ENCODE results near the gene ABCD3.
A peak's percentile ranks its signal among the peaks of the same experiment; 100 is the strongest.

The ABCD3 gene

DNA sequence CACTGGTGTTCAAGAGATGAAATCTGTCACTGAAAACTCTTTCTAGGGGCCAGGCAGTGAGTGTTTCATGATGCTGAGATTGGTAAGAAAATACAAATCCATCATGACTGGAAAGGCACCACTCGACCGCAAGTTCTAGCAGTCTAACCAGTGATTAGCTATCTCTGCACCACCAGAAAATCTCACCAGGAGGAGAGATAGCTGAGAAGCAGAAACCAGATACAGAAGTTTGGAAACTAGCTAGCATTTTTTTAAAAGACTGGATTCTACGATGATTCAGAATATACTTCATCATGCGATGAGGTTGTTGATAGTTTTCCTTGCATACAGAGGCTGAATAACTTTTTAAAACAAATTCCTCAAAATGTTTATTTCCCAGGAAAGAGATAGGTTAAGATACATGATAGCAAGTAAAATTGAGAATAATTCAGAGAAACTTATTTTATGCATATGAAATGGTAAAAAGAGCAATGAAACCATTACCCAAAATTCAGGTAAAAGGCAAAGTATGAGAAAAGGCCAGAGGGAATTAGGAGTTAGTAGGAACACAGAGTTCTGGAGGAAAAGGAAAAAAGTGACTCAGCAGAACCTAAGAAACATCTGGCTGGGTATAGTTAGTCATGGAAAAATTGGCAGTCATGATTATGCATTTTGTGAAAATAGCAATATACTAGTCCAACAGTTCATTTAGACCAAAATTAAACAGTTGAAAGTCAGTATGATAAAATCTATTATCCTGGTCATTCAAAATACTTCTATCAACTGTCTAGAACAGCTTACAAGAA is 126.7 kb downstream of the ABCD3 start:
- Histone ChIP-seq H3K4ac (ENCODE audit: low read depth, low read length) (peak overlapping the region; percentile 58), H2AFZ (ENCODE audit: insufficient read depth, low read length, poor library complexity) (no peak overlapping the region), H3K9ac (ENCODE audit: low read length) (no peak overlapping the region), H3K27ac (ENCODE audit: low read depth, low read length) (peak overlapping the region; percentile 14), H3K79me2 (ENCODE audit: control insufficient read depth, insufficient read depth, low read length, poor library complexity) (peaks cover 16% of the 10 kb centered on the region), H3K4me1 (ENCODE audit: control insufficient read depth in 1 of 2, insufficient read depth in 2 of 2, low read length in 2 of 2) (peaks cover 1 to 4% of the 10 kb centered on the region in 2 experiments), H3K4me3 (ENCODE audit: low read depth, low read length) (no peak overlapping the region), H4K8ac (ENCODE audit: low read depth, low read length) (no peak overlapping the region), H3K79me1 (ENCODE audit: low read length) (peaks cover 18% of the 10 kb centered on the region), H4K12ac (ENCODE audit: low read depth, low read length) (no peak overlapping the region), H3K27me3 (ENCODE audit: insufficient read depth, low read length) (no peaks in the 10 kb centered on the region), H4K91ac (ENCODE audit: low read depth, low read length) (no peak overlapping the region), H2BK12ac (ENCODE audit: low read length) (peak overlapping the region; percentile 60), H3K14ac (ENCODE audit: low read length) (no peak overlapping the region), H2BK5ac (ENCODE audit: low read depth, low read length, poor library complexity) (no peak overlapping the region), H3K36me3 (ENCODE audit: control insufficient read depth in 1 of 2, insufficient read depth in 2 of 2, low read length in 2 of 2) (no peaks in the 10 kb centered on the region), H3K4me2 (ENCODE audit: low read length) (no peak overlapping the region), H3K18ac (ENCODE audit: low read length) (no peak overlapping the region), H2BK120ac (ENCODE audit: insufficient read depth, low read length, poor library complexity) (peak overlapping the region; percentile 39), H2AK5ac (ENCODE audit: low read length) (no peak overlapping the region), H3K9me3 (ENCODE audit: insufficient read depth, low read depth, low read length) (no peaks in the 10 kb centered on the region), H3K23ac (ENCODE audit: low read length) (no peak overlapping the region)
- peak in 1 of 2 donors; percentile 31 for DNase-seq
- WGBS (ENCODE audit: extremely low coverage, insufficient coverage, insufficient read length) = no CpG with 5 or more reads among the region's 4 CpGs

DNA sequence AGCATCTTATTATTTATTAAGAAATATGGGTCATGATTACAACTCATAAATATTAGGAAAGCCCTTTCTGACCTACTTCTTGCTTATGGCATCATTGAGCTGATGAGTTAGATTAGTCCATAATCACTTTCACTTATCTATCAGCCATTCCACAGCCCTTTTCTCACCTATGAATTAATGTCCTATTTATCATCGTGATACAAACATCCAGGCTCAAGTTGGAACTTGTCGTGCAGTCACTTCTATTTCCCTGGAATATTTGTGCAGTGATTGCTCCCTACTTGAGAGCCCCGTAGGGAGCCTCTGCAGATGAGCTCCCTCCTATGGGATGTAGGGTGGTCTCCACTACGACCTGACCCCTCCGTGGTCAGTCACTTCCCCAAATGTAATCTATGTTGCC is 131.5 kb downstream of the ABCD3 start:
- WGBS (ENCODE audit: extremely low coverage, insufficient coverage, insufficient read length) = no CpG with 5 or more reads among the region's 5 CpGs
- H2BK12ac ChIP-seq (ENCODE audit: low read length) = peak overlapping the region; percentile 91

DNA sequence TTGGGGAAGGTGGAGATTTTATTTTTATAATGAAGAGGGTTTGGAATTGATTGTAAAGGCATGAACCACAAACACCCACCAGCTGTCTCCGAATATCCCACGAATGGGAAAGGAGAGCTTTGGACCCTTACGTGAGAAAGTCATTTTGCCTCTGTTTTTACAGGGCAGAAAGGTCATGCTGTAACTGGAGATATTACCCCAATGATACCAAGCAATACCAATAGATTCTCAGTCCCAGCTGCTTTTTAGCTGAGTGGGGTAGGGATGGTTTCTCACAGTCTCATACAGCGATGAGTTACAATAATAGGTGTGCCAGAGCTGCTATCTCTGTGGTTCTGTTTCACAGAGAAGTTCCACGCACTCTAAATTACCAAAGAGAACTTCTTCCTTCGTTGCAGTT is 132.2 kb downstream of the ABCD3 start:
- H3K4me1 ChIP-seq (ENCODE audit: control insufficient read depth in 1 of 2, insufficient read depth in 2 of 2, low read length in 2 of 2) = peaks cover 28 to 30% of the 10 kb centered on the region in 2 experiments
- no peak overlapping the region for H3K9ac ChIP-seq (ENCODE audit: low read length)
- H4K8ac ChIP-seq (ENCODE audit: low read depth, low read length) = no peak overlapping the region
- peaks cover 27% of the 10 kb centered on the region for H3K79me1 ChIP-seq (ENCODE audit: low read length)
- H2BK5ac ChIP-seq (ENCODE audit: low read depth, low read length, poor library complexity) = no peak overlapping the region
- H3K18ac ChIP-seq (ENCODE audit: low read length) = no peak overlapping the region
- DNase-seq = no peak
- no peak overlapping the region for H2BK12ac ChIP-seq (ENCODE audit: low read length)
- H3K4me2 ChIP-seq (ENCODE audit: low read length) = no peak overlapping the region
- H3K23ac ChIP-seq (ENCODE audit: low read length) = no peak overlapping the region
- peak overlapping the region; percentile 63 for H2BK120ac ChIP-seq (ENCODE audit: insufficient read depth, low read length, poor library complexity)
- H4K12ac ChIP-seq (ENCODE audit: low read depth, low read length) = no peak overlapping the region
- no peak overlapping the region for H3K14ac ChIP-seq (ENCODE audit: low read length)
- no peak overlapping the region for H2AFZ ChIP-seq (ENCODE audit: insufficient read depth, low read length, poor library complexity)
- H3K27ac ChIP-seq (ENCODE audit: low read depth, low read length) = peak overlapping the region; percentile 53
- no peak overlapping the region for H3K4me3 ChIP-seq (ENCODE audit: low read depth, low read length)
- no peak overlapping the region for H3K4ac ChIP-seq (ENCODE audit: low read depth, low read length)
- peaks cover 3% of the 10 kb centered on the region for H3K79me2 ChIP-seq (ENCODE audit: control insufficient read depth, insufficient read depth, low read length, poor library complexity)
- H2AK5ac ChIP-seq (ENCODE audit: low read length) = no peak overlapping the region
- H4K91ac ChIP-seq (ENCODE audit: low read depth, low read length) = peak overlapping the region; percentile 68
- no peaks in the 10 kb centered on the region for H3K27me3 ChIP-seq (ENCODE audit: insufficient read depth, low read length)
- H3K9me3 ChIP-seq (ENCODE audit: insufficient read depth, low read depth, low read length) = peaks cover 3% of the 10 kb centered on the region
- no CpG with 5 or more reads among the region's 6 CpGs for WGBS (ENCODE audit: extremely low coverage, insufficient coverage, insufficient read length)
- H3K36me3 ChIP-seq (ENCODE audit: control insufficient read depth in 1 of 2, insufficient read depth in 2 of 2, low read length in 2 of 2) = no peaks in the 10 kb centered on the region

More for the DNA sequence above, 131.5 kb downstream of the ABCD3 start:
- Histone ChIP-seq H3K4me3 (ENCODE audit: low read depth, low read length) (no peak overlapping the region), H3K18ac (ENCODE audit: low read length) (no peak overlapping the region), H3K79me2 (ENCODE audit: control insufficient read depth, insufficient read depth, low read length, poor library complexity) (no peaks in the 10 kb centered on the region), H3K27ac (ENCODE audit: low read depth, low read length) (no peak overlapping the region), H3K9me3 (ENCODE audit: insufficient read depth, low read depth, low read length) (peaks cover 3% of the 10 kb centered on the region), H3K14ac (ENCODE audit: low read length) (peak overlapping the region; percentile 11), H3K9ac (ENCODE audit: low read length) (no peak overlapping the region), H3K79me1 (ENCODE audit: low read length) (peaks cover 23% of the 10 kb centered on the region), H3K23ac (ENCODE audit: low read length) (no peak overlapping the region), H2BK120ac (ENCODE audit: insufficient read depth, low read length, poor library complexity) (peak overlapping the region; percentile 53), H3K4me1 (ENCODE audit: control insufficient read depth in 1 of 2, insufficient read depth in 2 of 2, low read length in 2 of 2) (peaks cover 24 to 25% of the 10 kb centered on the region in 2 experiments), H3K4ac (ENCODE audit: low read depth, low read length) (no peak overlapping the region), H3K27me3 (ENCODE audit: insufficient read depth, low read length) (no peaks in the 10 kb centered on the region), H2BK5ac (ENCODE audit: low read depth, low read length, poor library complexity) (no peak overlapping the region), H4K12ac (ENCODE audit: low read depth, low read length) (no peak overlapping the region), H4K91ac (ENCODE audit: low read depth, low read length) (peak overlapping the region; percentile 68), H4K8ac (ENCODE audit: low read depth, low read length) (peak overlapping the region; percentile 29), H3K36me3 (ENCODE audit: control insufficient read depth in 1 of 2, insufficient read depth in 2 of 2, low read length in 2 of 2) (no peaks in the 10 kb centered on the region), H3K4me2 (ENCODE audit: low read length) (no peak overlapping the region), H2AFZ (ENCODE audit: insufficient read depth, low read length, poor library complexity) (no peak overlapping the region), H2AK5ac (ENCODE audit: low read length) (peak overlapping the region; percentile 80)
- DNase-seq = no peak

DNA sequence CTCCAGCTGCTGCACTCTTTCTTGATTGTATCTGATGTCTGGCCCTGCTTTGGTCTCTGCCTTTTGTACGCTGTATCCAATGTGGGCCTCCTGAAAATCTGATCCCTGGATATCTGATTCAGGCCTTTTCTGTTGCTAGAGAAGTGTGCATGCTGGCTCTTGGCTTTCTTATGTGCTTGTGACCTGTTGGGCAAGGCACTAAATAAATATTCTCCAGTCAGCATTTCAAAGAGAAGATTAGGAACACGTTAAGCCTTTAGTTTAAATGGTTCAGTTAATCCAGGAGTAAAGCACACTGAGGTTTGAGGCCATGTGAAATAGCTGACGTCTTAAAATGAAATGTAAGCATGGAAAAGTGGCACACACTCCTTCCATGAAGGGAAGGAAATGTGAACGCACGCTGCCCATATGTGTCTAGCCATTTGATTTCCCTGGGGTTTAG is 132.6 kb downstream of the ABCD3 start:
- no peak for DNase-seq
- H3K4me3 ChIP-seq (ENCODE audit: low read depth, low read length) = no peak overlapping the region
- no CpG with 5 or more reads among the region's 5 CpGs for WGBS (ENCODE audit: extremely low coverage, insufficient coverage, insufficient read length)
- H3K36me3 ChIP-seq (ENCODE audit: control insufficient read depth in 1 of 2, insufficient read depth in 2 of 2, low read length in 2 of 2) = no peaks in the 10 kb centered on the region
- peak overlapping the region; percentile 22 for H4K91ac ChIP-seq (ENCODE audit: low read depth, low read length)
- no peak overlapping the region for H3K4me2 ChIP-seq (ENCODE audit: low read length)
- H3K79me2 ChIP-seq (ENCODE audit: control insufficient read depth, insufficient read depth, low read length, poor library complexity) = peaks cover 5% of the 10 kb centered on the region
- H3K23ac ChIP-seq (ENCODE audit: low read length) = no peak overlapping the region
- H2BK5ac ChIP-seq (ENCODE audit: low read depth, low read length, poor library complexity) = peak overlapping the region; percentile 80
- no peak overlapping the region for H3K9ac ChIP-seq (ENCODE audit: low read length)
- H3K27ac ChIP-seq (ENCODE audit: low read depth, low read length) = peak overlapping the region; percentile 55
- H3K14ac ChIP-seq (ENCODE audit: low read length) = no peak overlapping the region
- no peak overlapping the region for H4K12ac ChIP-seq (ENCODE audit: low read depth, low read length)
- no peak overlapping the region for H2AFZ ChIP-seq (ENCODE audit: insufficient read depth, low read length, poor library complexity)
- peak overlapping the region; percentile 63 for H2BK120ac ChIP-seq (ENCODE audit: insufficient read depth, low read length, poor library complexity)
- H3K79me1 ChIP-seq (ENCODE audit: low read length) = peaks cover 29% of the 10 kb centered on the region
- no peak overlapping the region for H3K18ac ChIP-seq (ENCODE audit: low read length)
- peak overlapping the region; percentile 89 for H2BK12ac ChIP-seq (ENCODE audit: low read length)
- H3K27me3 ChIP-seq (ENCODE audit: insufficient read depth, low read length) = no peaks in the 10 kb centered on the region
- peaks cover 3% of the 10 kb centered on the region for H3K9me3 ChIP-seq (ENCODE audit: insufficient read depth, low read depth, low read length)
- H4K8ac ChIP-seq (ENCODE audit: low read depth, low read length) = no peak overlapping the region
- H2AK5ac ChIP-seq (ENCODE audit: low read length) = no peak overlapping the region
- H3K4me1 ChIP-seq (ENCODE audit: control insufficient read depth in 1 of 2, insufficient read depth in 2 of 2, low read length in 2 of 2) = peaks cover 30 to 33% of the 10 kb centered on the region in 2 experiments
- H3K4ac ChIP-seq (ENCODE audit: low read depth, low read length) = no peak overlapping the region

All from trophoblast cell (in vitro differentiated cells and primary cell).